AG09319 (cell line): Measurements from ENCODE around the gene MON2.

Source experiments
- DNase-seq: peaks from one replicate; pipeline ENCODE4 v3.0.0-alpha.2; 2010; ENCODE audit warnings: low read depth; ENCODE audit errors: extremely low read depth
- CTCF ChIP-seq: IDR thresholded peaks from 2 replicates; pipeline ENCODE4 v1.5.1; 2011; ENCODE audit warnings: low read depth, mild to moderate bottlenecking, inconsistent platforms, low read length, moderate library complexity

Gene MON2

GRCh38 chr12:62584619-62585018, 118.0 kb downstream of the MON2 start:
- TF ChIP-seq CTCF, result no peak
- DNase-seq, result no peak

- no peak for TF ChIP-seq CTCF
- no peak for DNase-seq
Observed at GRCh38 chr12:62586850-62587249, 120.2 kb downstream of the MON2 start.

- no peak for TF ChIP-seq CTCF
- DNase-seq, result no peak
Observed at GRCh38 chr12:62588916-62589315, 122.3 kb downstream of the MON2 start.

GRCh38 chr12:62597253-62597652, 130.6 kb downstream of the MON2 start:
- DNase-seq, result no peak
- TF ChIP-seq CTCF, result no peak

- no peak for DNase-seq
- no peak for TF ChIP-seq CTCF
Observed at GRCh38 chr12:62598846-62599245, 132.2 kb downstream of the MON2 start.

- no peak for DNase-seq
- TF ChIP-seq CTCF, result no peak; the same call in 1 of the 2 replicates
Observed at GRCh38 chr12:62599854-62600437, 133.3 kb downstream of the MON2 start.

GRCh38 chr12:62601765-62602164, 135.1 kb downstream of the MON2 start:
- no peak for DNase-seq
- TF ChIP-seq CTCF, result no peak
